PC-3 (cell line): ENCODE results near the gene STAM.
"Not testable (repeated sequence)": the region's sequence is repeated elsewhere in the genome, so short reads cannot be mapped to it uniquely, and the experiment has no call there.

Source experiments
- CTCF ChIP-seq: fragments of 300-600 bp; sonication (generic); conservative IDR thresholded peaks from 2 replicates; pipeline ENCODE4 v1.5.1; 2017; ENCODE audit warnings: antibody characterized with exemption, low read depth, mild to moderate bottlenecking, low read length
- EZH2phosphoT487 ChIP-seq: fragments of 300-600 bp; sonication (generic); IDR thresholded peaks from 2 replicates; pipeline ENCODE4 v1.6.1; 2018; ENCODE audit warnings: mild to moderate bottlenecking, antibody characterized with exemption, low read length, borderline replicate concordance

DNA sequence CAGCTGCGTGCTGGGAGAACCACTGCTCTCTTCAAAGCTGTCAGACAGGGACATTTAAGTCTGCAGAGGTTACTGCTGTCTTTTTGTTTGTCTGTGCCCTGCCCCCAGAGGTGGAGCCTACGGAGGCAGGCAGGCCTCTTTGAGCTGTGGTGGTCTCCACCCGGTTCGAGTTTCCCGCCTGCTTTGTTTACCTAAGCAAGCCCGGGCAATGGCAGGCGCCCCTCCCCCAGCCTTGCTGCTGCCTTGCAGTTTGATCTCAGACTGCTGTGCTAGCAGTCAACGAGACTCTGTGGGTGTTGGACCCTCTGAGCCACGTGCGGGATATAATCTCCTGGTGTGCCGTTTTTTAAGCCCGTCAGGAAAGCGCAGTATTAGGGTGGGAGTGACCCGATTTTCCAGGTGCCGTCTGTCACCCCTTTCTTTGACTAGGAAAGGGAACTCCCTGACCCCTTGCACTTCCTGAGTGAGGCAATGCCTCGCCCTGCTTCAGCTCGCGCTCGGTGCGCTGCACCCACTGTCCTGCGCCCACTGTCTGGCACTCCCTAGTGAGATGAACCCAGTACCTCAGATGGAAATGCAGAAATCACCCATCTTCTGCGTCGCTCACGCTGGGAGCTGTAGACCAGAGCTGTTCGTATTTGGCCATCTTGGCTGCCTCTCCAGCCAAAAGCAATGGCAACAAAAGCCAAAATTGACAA, 78.5 kb downstream of the STAM start:
- TF ChIP-seq CTCF, EZH2phosphoT487: not testable (repeated sequence)
